GM19193 (cell line): ENCODE measurements around the gene KCNK3.

Experiments used
- POLR2A ChIP-seq: IDR thresholded peaks from 4 replicates; pipeline ENCODE4 v1.6.1; 2011; ENCODE audit not compliant: insufficient read depth, insufficient read length; ENCODE audit errors: extremely low read depth

The KCNK3 gene

GRCh38 chr2:26655611-26656195 lies 36.8 kb upstream of the KCNK3 start:
- no peak for TF ChIP-seq POLR2A

GRCh38 chr2:26657265-26657664 lies 35.3 kb upstream of the KCNK3 start:
- TF ChIP-seq POLR2A: no peak

- no peak for TF ChIP-seq POLR2A
Observed at GRCh38 chr2:26658691-26659346, 33.7 kb upstream of the KCNK3 start.

- no peak for TF ChIP-seq POLR2A
Observed at GRCh38 chr2:26660363-26660962, 32.1 kb upstream of the KCNK3 start.

GRCh38 chr2:26666671-26667070 lies 25.9 kb upstream of the KCNK3 start:
- no peak for TF ChIP-seq POLR2A

DNA sequence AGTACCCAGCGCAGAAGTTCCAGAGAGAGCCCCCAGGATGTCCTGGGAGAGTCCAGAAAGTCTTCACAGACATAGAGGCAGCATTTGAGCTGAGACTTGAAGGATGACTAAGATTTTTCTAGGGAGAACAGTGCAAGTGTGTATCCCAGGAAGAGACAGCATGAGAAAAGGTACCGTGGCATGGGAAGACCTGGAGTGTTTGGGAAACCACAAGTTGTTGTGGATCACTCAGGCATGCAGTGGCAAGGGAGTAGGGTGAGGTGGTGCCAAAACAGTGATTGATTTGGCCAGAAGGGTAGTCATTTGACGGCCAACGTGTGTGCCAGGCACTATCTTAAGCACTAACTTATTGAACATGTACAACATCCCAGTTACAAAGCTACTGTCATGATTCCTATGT lies 24.5 kb upstream of the KCNK3 start:
- TF ChIP-seq POLR2A: no peak

DNA sequence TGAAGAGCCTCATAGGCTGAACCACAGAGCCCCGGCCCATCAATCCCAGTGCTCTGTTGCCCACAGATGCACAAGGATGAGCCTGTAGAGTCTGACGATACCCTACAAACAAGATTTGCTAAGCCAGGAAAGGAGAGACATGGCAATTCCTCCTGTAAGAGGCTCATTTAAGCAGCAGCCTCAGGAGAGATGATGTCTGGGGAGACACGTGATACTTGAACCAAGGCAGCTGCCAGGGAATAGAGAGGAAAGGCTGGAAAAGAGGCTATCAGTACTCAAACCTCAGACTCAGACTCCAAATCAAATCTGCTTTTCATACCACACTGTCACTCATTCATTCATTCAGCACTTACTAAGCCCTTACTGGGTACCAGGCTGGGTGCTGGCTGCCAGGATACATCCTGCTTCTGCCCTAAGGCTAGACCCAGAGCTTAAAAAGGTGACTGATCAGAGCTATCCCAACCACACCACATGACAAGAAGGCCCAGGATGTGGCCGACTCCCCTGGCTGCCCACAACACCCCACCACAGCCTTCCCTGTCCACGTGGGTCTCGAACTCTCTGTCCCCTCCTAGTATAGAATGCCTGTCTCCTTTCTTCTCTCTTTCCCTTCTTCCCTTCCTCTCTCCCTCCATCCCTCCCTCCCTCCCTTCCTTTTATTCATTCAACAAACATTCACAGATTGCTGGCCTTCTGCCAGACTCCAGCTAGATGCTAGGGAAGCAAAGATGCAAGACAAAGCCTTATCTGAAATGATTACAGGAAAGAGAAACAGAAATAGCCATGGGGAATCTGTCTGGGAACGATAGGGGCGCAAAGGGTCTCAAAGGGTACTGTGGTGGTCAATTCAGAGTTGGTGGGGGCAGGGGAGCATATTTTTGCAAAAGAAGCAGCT lies 23.4 kb upstream of the KCNK3 start:
- TF ChIP-seq POLR2A: no peak

DNA sequence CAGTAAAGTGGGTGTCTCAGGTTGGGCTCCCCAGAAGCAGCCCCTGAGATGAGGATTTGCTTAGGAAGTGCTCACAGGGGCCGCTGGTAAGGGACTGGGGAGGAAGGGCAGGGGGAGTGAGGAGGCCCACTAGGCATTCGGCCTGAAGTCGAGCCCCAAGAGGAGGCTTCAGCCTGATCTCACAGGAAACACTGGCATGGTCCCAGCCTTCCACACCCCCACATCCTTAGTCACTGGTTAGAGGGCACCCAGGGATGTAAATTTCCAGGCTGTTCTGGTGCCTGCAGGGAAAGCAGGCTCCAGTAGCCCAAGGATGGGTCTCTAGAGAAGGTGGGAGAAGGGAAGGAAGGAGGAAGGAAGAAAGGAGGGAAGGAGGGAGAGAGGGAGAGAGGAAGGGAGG lies 22.4 kb upstream of the KCNK3 start:
- TF ChIP-seq POLR2A: no peak

- TF ChIP-seq POLR2A: no peak
Observed at GRCh38 chr2:26670931-26671460, 21.5 kb upstream of the KCNK3 start.

GRCh38 chr2:26671691-26672090 lies 20.8 kb upstream of the KCNK3 start:
- no peak for TF ChIP-seq POLR2A

- TF ChIP-seq POLR2A: no peak
Observed at GRCh38 chr2:26672112-26672817, 20.3 kb upstream of the KCNK3 start.

DNA sequence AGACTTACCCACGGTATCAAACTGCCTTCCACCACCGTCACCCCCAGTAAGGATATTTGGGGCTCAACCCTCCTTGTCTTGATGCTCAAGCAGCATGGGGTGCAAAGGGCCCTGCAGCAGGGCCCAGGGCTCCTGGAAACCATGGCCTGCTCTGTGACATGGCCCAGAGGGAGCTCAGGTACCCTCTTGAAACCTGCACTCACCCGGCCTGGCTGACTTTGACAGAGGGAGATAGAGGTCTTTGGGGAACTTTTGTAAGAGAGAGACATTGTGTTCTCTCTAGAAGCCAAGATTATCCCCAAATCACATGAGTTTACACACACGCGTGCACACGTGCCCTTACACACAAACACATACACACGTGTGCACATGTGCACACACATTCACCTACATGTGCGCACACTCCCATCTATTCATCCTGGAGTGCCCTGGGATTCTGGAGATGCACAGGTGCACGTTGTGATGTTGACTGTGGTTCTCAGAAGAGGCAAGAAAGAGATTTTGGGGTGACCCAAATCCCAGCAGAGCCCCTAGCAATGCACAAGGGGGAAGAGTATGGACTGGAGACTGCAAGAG lies 19.6 kb upstream of the KCNK3 start:
- TF ChIP-seq POLR2A: no peak

- no peak for TF ChIP-seq POLR2A
Observed at GRCh38 chr2:26674002-26674751, 18.3 kb upstream of the KCNK3 start.
